Small intestine (tissue), 16 donors: Measurements from ENCODE around the gene BACE1. TPM values are rescaled to one million over a fixed set of nuclear protein-coding genes. Genes with fewer than 3 reads are reported as not detected.

ENCODE experiments used
- DNase-seq, 2 donors: peaks; one replicate each; pipeline versions ENCODE4 v3.0.0 to v3.0.0-alpha.2; 2013
- FAIRE-seq: peaks from 2 replicates; lab custom pipeline; 2012; peaks lifted over from hg19 to GRCh38; lab: Jason Lieb, UNC
- H3K27ac ChIP-seq, 3 donors: one replicate each; pipeline ENCODE4 v1.5.1; 2013; ENCODE audit warnings: low read length in 2 of 3, mild to moderate bottlenecking in 2 of 3, control low read depth in 1 of 3, inconsistent platforms in 1 of 3, low read depth in 1 of 3, moderate library complexity in 1 of 3
- H3K27me3 ChIP-seq, 3 donors: one replicate each; pipeline ENCODE4 v1.6.1; 2013; ENCODE audit warnings: low read length in 3 of 3, inconsistent platforms in 1 of 3; ENCODE audit not compliant: control insufficient read depth in 3 of 3, insufficient read depth in 3 of 3
- H3K36me3 ChIP-seq, 3 donors: one replicate each; pipeline ENCODE4 v1.6.1; 2013; ENCODE audit warnings: low read length in 3 of 3, inconsistent platforms in 1 of 3, low read depth in 1 of 3, mild to moderate bottlenecking in 1 of 3, moderate library complexity in 1 of 3; ENCODE audit not compliant: control insufficient read depth in 3 of 3, insufficient read depth in 2 of 3
- H3K4me1 ChIP-seq, 3 donors: one replicate each; pipeline ENCODE4 v1.6.1; 2013; ENCODE audit warnings: low read length in 2 of 3, inconsistent platforms in 1 of 3, low read depth in 1 of 3, mild to moderate bottlenecking in 1 of 3, moderate library complexity in 1 of 3; ENCODE audit not compliant: control insufficient read depth in 3 of 3, insufficient read depth in 2 of 3
- H3K4me3 ChIP-seq, 3 donors: one replicate each; pipeline ENCODE4 v1.5.1; 2013; ENCODE audit warnings: low read length in 3 of 3, control low read depth in 1 of 3, inconsistent platforms in 1 of 3, low read depth in 1 of 3, mild to moderate bottlenecking in 1 of 3, moderate library complexity in 1 of 3
- H3K9me3 ChIP-seq, 2 donors: one replicate each; pipeline ENCODE4 v1.6.1; 2013; ENCODE audit warnings: low read depth in 1 of 2, low read length in 1 of 2; ENCODE audit not compliant: control insufficient read depth in 2 of 2, insufficient read depth in 1 of 2
- WGBS, 3 donors: extraction: QIAGEN DNeasy Blood & Tissue Kit; methylation state at CpG; one replicate each; pipeline ENCODE4 v1.1.7; 2013; 5-methylcytosine and 5-hydroxymethylcytosine counted together
- long read RNA-seq, 10 donors: transcript quantifications; one replicate each; lab custom pipeline, GENCODE V29; 2026
- polyA plus RNA-seq, 4 donors: library from polyadenylated mRNA; stranded (reverse) in 3 of 4; unstranded in 1 of 4; fragments of 200-250 nt in 3 of 4; fragments of 120-200 nt in 1 of 4; gene quantifications; one replicate each; pipeline versions ENCODE4 v1.2.1 to v1.2.3, GENCODE V29; 2013
- donor health status: healthy with polysubstance abuse.
- donor health status: control.
- donor health status: control.
- donor health status: Bipolar disorder and iron deficiency.
- donor health status: healthy.

Gene BACE1
- polyA plus RNA-seq = 10 to 100 TPM in 1 of 4 donors, 1 to 10 TPM in 3; 1.6 to 27.9 (median 5.8) TPM
- long read RNA-seq, donor 1, full-length matches to known transcripts = 11 of 11 reads
- long read RNA-seq, donor 1, partial matches to known transcripts = 0 of 11 reads
- long read RNA-seq, donor 1, other reads (novel, unspliced or antisense) = 0 of 11 reads
- long read RNA-seq, donor 2, full-length matches to known transcripts = 1 of 1 reads
- long read RNA-seq, donor 2, partial matches to known transcripts = 0 of 1 reads
- long read RNA-seq, donor 2, other reads (novel, unspliced or antisense) = 0 of 1 reads
- long read RNA-seq, donor 3, full-length matches to known transcripts = 1 of 1 reads
- long read RNA-seq, donor 3, partial matches to known transcripts = 0 of 1 reads
- long read RNA-seq, donor 3, other reads (novel, unspliced or antisense) = 0 of 1 reads
- long read RNA-seq, donor 4 = 0 reads
- long read RNA-seq, donor 5 = 0 reads
- long read RNA-seq, donor 6, full-length matches to known transcripts = 3 of 8 reads
- long read RNA-seq, donor 6, partial matches to known transcripts = 0 of 8 reads
- long read RNA-seq, donor 6, other reads (novel, unspliced or antisense) = 5 of 8 reads
- long read RNA-seq, donor 7 = 0 reads
- long read RNA-seq, donor 8 = 0 reads
- long read RNA-seq, donor 9, partial matches to known transcripts = 0 of 1 reads
- long read RNA-seq, donor 9, other reads (novel, unspliced or antisense) = 0 of 1 reads
- long read RNA-seq, donor 10, full-length matches to known transcripts = 7 of 7 reads
- long read RNA-seq, donor 10, partial matches to known transcripts = 0 of 7 reads
- long read RNA-seq, donor 10, other reads (novel, unspliced or antisense) = 0 of 7 reads

- WGBS, 3 donors = 1 to 8% (median 7%) methylated on average over 29 of the region's 29 CpGs
- H3K9me3 ChIP-seq = no peaks in the 10 kb centered on the region
- FAIRE-seq = no peak
Measured at GRCh38 chr11:117316197-117316961, at the start of gene BACE1. BACE1 (minus strand) TSS chr11:117316256; CDS start chr11:117315795, 461 bp downstream.

GRCh38 chr11:117361432-117361831 is 45.4 kb upstream of the BACE1 start:
- WGBS, 3 donors = 94 to 98% (median 95%) methylated on average over 8 of the region's 8 CpGs
- Histone ChIP-seq H3K4me3 (no peak overlapping the region), H3K27me3 (no peaks in the 10 kb centered on the region), H3K27ac (no peak overlapping the region), H3K4me1 (no peaks in the 10 kb centered on the region), H3K36me3 (peaks cover 4 to 42% (median 12%) of the 10 kb centered on the region in 3 donors), H3K9me3 (no peaks in the 10 kb centered on the region)
- DNase-seq (no peak), FAIRE-seq (no peak)

More at GRCh38 chr11:117316197-117316961, at the start of gene BACE1:
- Histone ChIP-seq H3K4me3 (peak within 1 kb of the TSS; percentile 59 to 83 (median 81)), H3K27me3 (no peaks in the 10 kb centered on the region), H3K36me3 (no peaks in the 10 kb centered on the region), H3K4me1 (peaks cover 0 to 11% (median 6%) of the 10 kb centered on the region in 3 donors), H3K27ac (peak within 1 kb of the TSS in 2 of 3 donors; percentile 31 to 70)
- peak; percentile 69 to 91 for DNase-seq

DNA sequence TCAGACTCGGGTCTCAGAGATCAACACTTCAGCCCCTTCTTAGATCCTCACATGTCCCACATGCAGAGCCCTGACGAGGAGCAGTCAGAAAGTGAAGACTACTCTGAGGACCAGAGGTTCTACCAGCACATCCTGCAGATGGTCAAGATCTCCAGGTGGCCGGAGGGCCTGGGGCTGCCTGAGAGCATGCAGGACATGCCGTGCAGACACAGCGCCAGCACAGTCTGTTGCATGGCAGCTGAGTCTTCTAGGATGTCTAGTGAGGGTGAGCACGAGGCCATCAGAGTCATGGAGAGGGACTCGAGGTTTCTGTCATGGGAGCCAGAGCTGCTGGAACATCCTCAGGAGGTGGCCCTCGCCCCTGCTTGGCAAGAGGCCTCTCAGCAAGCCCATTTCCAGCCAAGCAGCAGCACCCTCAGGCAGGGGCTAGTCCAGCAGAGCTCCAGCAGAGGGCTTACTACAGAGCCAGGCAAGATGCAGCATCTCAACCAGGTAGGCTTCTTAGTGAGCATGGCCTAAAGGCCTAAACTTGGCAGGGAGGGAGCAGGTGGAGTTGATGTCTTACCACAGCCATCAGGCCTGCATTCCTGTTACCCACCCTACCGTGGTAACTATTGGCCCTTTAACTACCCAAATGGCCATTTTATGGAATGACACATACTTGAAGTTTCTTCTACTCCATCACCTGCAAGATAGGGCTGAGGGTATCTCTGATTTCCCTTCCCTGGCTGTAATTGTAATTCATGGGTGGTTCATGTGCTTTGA is 40.3 kb upstream of the BACE1 start:
- H3K9me3 ChIP-seq = no peaks in the 10 kb centered on the region
- FAIRE-seq (no peak), DNase-seq (no peak)
- H3K4me1 ChIP-seq = no peaks in the 10 kb centered on the region
- WGBS, 3 donors = 91 to 95% (median 92%) methylated on average over 9 of the region's 9 CpGs
- H3K27ac ChIP-seq = no peak overlapping the region
- H3K36me3 ChIP-seq = peaks cover 6 to 63% (median 19%) of the 10 kb centered on the region in 3 donors
- no peaks in the 10 kb centered on the region for H3K27me3 ChIP-seq
- H3K4me3 ChIP-seq = no peak overlapping the region

DNA sequence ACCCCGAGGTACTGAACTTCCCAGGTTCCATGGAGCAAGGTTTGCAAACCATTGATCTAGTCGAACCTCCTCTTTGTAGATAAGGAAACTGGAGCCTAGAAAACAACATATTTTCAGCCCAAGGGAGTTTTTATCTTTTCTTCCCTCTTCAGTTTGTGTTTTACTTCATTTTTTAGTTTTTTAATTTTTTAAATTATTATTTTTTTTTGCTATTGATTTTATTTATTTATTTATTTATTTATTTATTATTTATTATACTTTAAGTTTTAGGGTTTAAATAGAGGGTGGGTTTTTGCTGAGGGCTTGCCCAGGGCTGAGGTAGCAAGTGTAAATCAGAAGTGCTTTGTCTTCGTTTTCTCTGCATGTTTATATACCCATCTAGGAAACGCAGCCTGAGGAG is 38.5 kb upstream of the BACE1 start:
- WGBS, 3 donors = 83 to 93% (median 92%) methylated on average over 4 of the region's 4 CpGs
- peaks cover 4 to 55% (median 19%) of the 10 kb centered on the region in 3 donors for H3K36me3 ChIP-seq
- no peak for FAIRE-seq

DNA sequence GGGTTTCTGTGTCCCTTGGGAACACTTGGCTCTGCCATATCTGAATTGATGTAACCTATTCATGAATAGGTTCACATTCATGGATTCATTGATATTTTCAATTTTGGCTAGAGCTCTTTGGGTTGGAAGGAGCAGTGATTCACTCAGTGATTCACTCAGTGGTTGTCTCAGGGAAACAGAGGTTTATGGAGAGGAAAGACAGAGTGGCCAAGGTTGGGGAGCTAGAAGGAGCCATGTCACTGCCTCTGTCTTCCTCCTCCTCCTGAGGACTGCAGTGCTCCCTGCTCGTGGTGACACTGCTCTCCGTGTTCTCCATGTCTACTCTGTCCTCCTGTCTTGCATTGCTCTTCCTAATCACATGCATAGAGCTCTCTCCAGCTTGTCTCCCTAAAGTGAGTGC is 29.0 kb upstream of the BACE1 start:
- Histone ChIP-seq H3K27ac (no peak overlapping the region), H3K36me3 (peaks cover 2 to 41% (median 3%) of the 10 kb centered on the region in 3 donors), H3K4me1 (no peaks in the 10 kb centered on the region), H3K27me3 (no peaks in the 10 kb centered on the region), H3K9me3 (no peaks in the 10 kb centered on the region), H3K4me3 (no peak overlapping the region)
- WGBS, 3 donors = 90 to 97% (median 91%) methylated on average over 2 of the region's 2 CpGs
- no peak for FAIRE-seq
- no peak for DNase-seq

More for the DNA sequence above, 38.5 kb upstream of the BACE1 start:
- no peak for DNase-seq
- H3K4me1 ChIP-seq = no peaks in the 10 kb centered on the region
- no peak overlapping the region for H3K4me3 ChIP-seq
- H3K9me3 ChIP-seq = no peaks in the 10 kb centered on the region
- no peaks in the 10 kb centered on the region for H3K27me3 ChIP-seq
- no peak overlapping the region for H3K27ac ChIP-seq

- H3K4me1 ChIP-seq = no peaks in the 10 kb centered on the region
- 96 to 97% (median 96%) methylated on average over 4 of the region's 4 CpGs for WGBS, 3 donors
- H3K9me3 ChIP-seq = no peaks in the 10 kb centered on the region
- no peak overlapping the region for H3K4me3 ChIP-seq
- DNase-seq = no peak
- no peak for FAIRE-seq
- no peak overlapping the region for H3K27ac ChIP-seq
- H3K27me3 ChIP-seq = no peaks in the 10 kb centered on the region
- H3K36me3 ChIP-seq = peaks cover 0 to 41% (median 2%) of the 10 kb centered on the region in 3 donors
Measured at GRCh38 chr11:117337076-117337475, 21.0 kb upstream of the BACE1 start.

GRCh38 chr11:117335399-117335798 is 19.3 kb upstream of the BACE1 start:
- Histone ChIP-seq H3K27me3 (no peaks in the 10 kb centered on the region), H3K9me3 (no peaks in the 10 kb centered on the region), H3K4me1 (no peaks in the 10 kb centered on the region), H3K4me3 (no peak overlapping the region), H3K27ac (no peak overlapping the region), H3K36me3 (peaks cover 0 to 38% (median 2%) of the 10 kb centered on the region in 3 donors)
- FAIRE-seq (no peak), DNase-seq (no peak)
- 81 to 94% (median 93%) methylated on average over 5 of the region's 5 CpGs for WGBS, 3 donors
